H9 (cell line): ENCODE data around the gene COG4. TPM values are rescaled to one million over a fixed set of nuclear protein-coding genes. Genes with fewer than 3 reads are reported as not detected.

Experiments used
- DNase-seq: peaks from one replicate; pipeline ENCODE4 v3.0.0-alpha.2; 2017
- H2AFZ ChIP-seq: one replicate; pipeline ENCODE4 v1.6.1; 2013; ENCODE audit warnings: mild to moderate bottlenecking, low read length, control low read depth, moderate library complexity
- H2AK5ac ChIP-seq: 2 replicates; pipeline ENCODE4 v1.6.1; 2013; ENCODE audit warnings: low read length, control low read depth, mixed read lengths; ENCODE audit not compliant: insufficient read length
- H2BK120ac ChIP-seq: one replicate; pipeline ENCODE4 v1.6.1; 2013; ENCODE audit warnings: low read depth, mild to moderate bottlenecking, low read length, control low read depth, inconsistent platforms; ENCODE audit not compliant: poor library complexity, severe bottlenecking
- H2BK12ac ChIP-seq: 2 replicates; pipeline ENCODE4 v1.6.1; 2013; ENCODE audit warnings: low read length, control low read depth, mixed read lengths, low read depth; ENCODE audit not compliant: insufficient read length
- H2BK15ac ChIP-seq: 2 replicates; pipeline ENCODE4 v1.6.1; 2013; ENCODE audit warnings: low read depth, low read length, control low read depth
- H2BK20ac ChIP-seq: one replicate; pipeline ENCODE4 v1.6.1; 2013; ENCODE audit warnings: low read depth, mild to moderate bottlenecking, low read length, control low read depth, inconsistent platforms; ENCODE audit not compliant: poor library complexity, severe bottlenecking
- H2BK5ac ChIP-seq: 2 replicates; pipeline ENCODE4 v1.6.1; 2013; ENCODE audit warnings: low read length, control low read depth, mixed read lengths; ENCODE audit not compliant: insufficient read length
- H3K14ac ChIP-seq: 2 replicates; pipeline ENCODE4 v1.6.1; 2013; ENCODE audit warnings: low read length, control low read depth; ENCODE audit not compliant: insufficient read depth
- H3K18ac ChIP-seq: 2 replicates; pipeline ENCODE4 v1.6.1; 2013; ENCODE audit warnings: low read depth, mild to moderate bottlenecking, mixed read lengths, low read length, control low read depth; ENCODE audit not compliant: insufficient read length
- H3K23ac ChIP-seq: 2 replicates; pipeline ENCODE4 v1.6.1; 2013; ENCODE audit warnings: low read length, control low read depth, mixed read lengths, low read depth; ENCODE audit not compliant: insufficient read length
- H3K23me2 ChIP-seq: 2 replicates; pipeline ENCODE4 v1.6.1; 2013; ENCODE audit warnings: low read depth, mild to moderate bottlenecking, mixed read lengths, low read length, control low read depth; ENCODE audit not compliant: insufficient read length, poor library complexity, severe bottlenecking
- H3K27ac ChIP-seq: 2 replicates; pipeline ENCODE4 v1.5.1; 2013; ENCODE audit warnings: low read length, control low read depth, mixed read lengths, low read depth; ENCODE audit not compliant: insufficient read length
- H3K27me3 ChIP-seq: 2 replicates; pipeline ENCODE4 v1.6.1; 2013; ENCODE audit warnings: low read length, control low read depth, inconsistent platforms; ENCODE audit not compliant: insufficient read depth
- H3K4ac ChIP-seq: 2 replicates; pipeline ENCODE4 v1.6.1; 2013; ENCODE audit warnings: low read depth, mild to moderate bottlenecking, control low read depth, inconsistent platforms, low read length, moderate library complexity
- H3K4me1 ChIP-seq: 2 replicates; pipeline ENCODE4 v1.6.1; 2013; ENCODE audit warnings: low read length, control low read depth, inconsistent platforms; ENCODE audit not compliant: insufficient read depth
- H3K4me2 ChIP-seq: 2 replicates; pipeline ENCODE4 v1.6.1; 2013; ENCODE audit warnings: low read length, control low read depth, mixed read lengths; ENCODE audit not compliant: insufficient read length, insufficient read depth
- H3K56ac ChIP-seq: 2 replicates; pipeline ENCODE4 v1.6.1; 2013; ENCODE audit warnings: low read depth, mild to moderate bottlenecking, mixed read lengths, low read length, control low read depth; ENCODE audit not compliant: insufficient read length
- H3K79me1 ChIP-seq: 2 replicates; pipeline ENCODE4 v1.6.1; 2013; ENCODE audit warnings: low read depth, mild to moderate bottlenecking, moderate library complexity, low read length, control low read depth, inconsistent platforms; ENCODE audit not compliant: insufficient read depth, poor library complexity, severe bottlenecking
- H3K79me2 ChIP-seq: 2 replicates; pipeline ENCODE4 v1.6.1; 2013; ENCODE audit warnings: low read length, control low read depth, inconsistent platforms; ENCODE audit not compliant: insufficient read depth
- H3K9ac ChIP-seq: 2 replicates; pipeline ENCODE4 v1.6.1; 2013; ENCODE audit warnings: low read length, control low read depth, mixed read lengths; ENCODE audit not compliant: insufficient read length; ENCODE audit errors: extremely low read depth
- H3K9me3 ChIP-seq: one replicate; pipeline ENCODE4 v1.6.1; 2013; ENCODE audit warnings: low read depth, low read length, inconsistent platforms; ENCODE audit not compliant: control insufficient read depth
- H3T11ph ChIP-seq: one replicate; pipeline ENCODE4 v1.6.1; 2013; ENCODE audit warnings: mild to moderate bottlenecking, low read length, control low read depth, inconsistent platforms
- H4K20me1 ChIP-seq: one replicate; pipeline ENCODE4 v1.6.1; 2013; ENCODE audit not compliant: control insufficient read depth, insufficient read length, insufficient read depth
- H4K5ac ChIP-seq: 2 replicates; pipeline ENCODE4 v1.6.1; 2013; ENCODE audit warnings: low read depth, mild to moderate bottlenecking, mixed read lengths, low read length, control low read depth; ENCODE audit not compliant: insufficient read length
- H4K8ac ChIP-seq: replicated peaks from 2 replicates; pipeline ENCODE4 v1.6.1; 2013; ENCODE audit warnings: low read length, control low read depth, mixed read lengths, low read depth; ENCODE audit not compliant: insufficient read length
- H4K91ac ChIP-seq: 2 replicates; pipeline ENCODE4 v1.6.1; 2013; ENCODE audit warnings: low read depth, mild to moderate bottlenecking, moderate library complexity, mixed read lengths, low read length, control low read depth; ENCODE audit not compliant: insufficient read length
- H3K27ac Mint-ChIP-seq, 3 experiments: 2 replicates in 2 of 3; 3 replicates in 1 of 3; pipeline ENCODE4 v1.8.0; 2020 to 2021; ENCODE audit warnings: mixed read lengths in 3 of 3, mild to moderate bottlenecking in 1 of 3, moderate library complexity in 1 of 3
- H3K27me3 Mint-ChIP-seq: 2 replicates; pipeline ENCODE4 v1.8.0; 2021; ENCODE audit warnings: low read depth, mild to moderate bottlenecking, moderate library complexity, mixed read lengths
- H3K36me3 Mint-ChIP-seq, 3 experiments: 2 replicates in 2 of 3; 3 replicates in 1 of 3; pipeline ENCODE4 v1.8.0; 2020 to 2021; ENCODE audit warnings: low read depth in 3 of 3, mixed read lengths in 3 of 3; ENCODE audit not compliant: insufficient read depth in 1 of 3
- H3K4me1 Mint-ChIP-seq, 2 experiments: 2 replicates each; pipeline ENCODE4 v1.8.0; 2020; ENCODE audit warnings: mixed read lengths in 2 of 2
- H3K4me3 Mint-ChIP-seq, 2 experiments: 2 replicates in 1 of 2; 3 replicates in 1 of 2; pipeline ENCODE4 v1.8.0; 2020 to 2021; ENCODE audit warnings: mild to moderate bottlenecking in 2 of 2, mixed read lengths in 2 of 2, moderate library complexity in 1 of 2
- H3K9me3 Mint-ChIP-seq, 2 experiments: 2 replicates in 1 of 2; 3 replicates in 1 of 2; pipeline ENCODE4 v1.8.0; 2020; ENCODE audit warnings: mild to moderate bottlenecking in 2 of 2, mixed read lengths in 2 of 2, moderate library complexity in 1 of 2
- CTCF ChIP-seq: fragments of 200-600 bp; sonication (generic); conservative IDR thresholded peaks from 3 replicates; pipeline ENCODE4 v1.8.0; 2021; ENCODE audit warnings: antibody characterized with exemption, mild to moderate bottlenecking
- WGBS: extraction: QIAGEN DNeasy Blood & Tissue Kit; methylation state at CpG from one replicate; pipeline ENCODE4 v1.1.7; 2013; ENCODE audit warnings: missing lambda C conversion rate, low lambda C conversion rate, mixed read lengths; ENCODE audit not compliant: insufficient read length; ENCODE audit errors: extremely low coverage; 5-methylcytosine and 5-hydroxymethylcytosine counted together
- total RNA-seq: library from RNA; stranded (reverse); gene quantifications from 2 replicates; pipeline ENCODE4 v1.2.1, GENCODE V29; 2021

The COG4 gene
- total RNA-seq, 1 experiment from 2014 or later, result 51.9 TPM

- Histone ChIP-seq H3K9me3 (no peaks in the 10 kb centered on the region), H3K79me2 (no peaks in the 10 kb centered on the region), H2BK5ac (no peak overlapping the region), H3K14ac (no peak overlapping the region), H3K9ac (no peak overlapping the region), H3T11ph (no peak overlapping the region), H3K23me2 (no peaks in the 10 kb centered on the region), H3K4ac (no peak overlapping the region), H3K23ac (no peak overlapping the region), H3K27me3 (no peaks in the 10 kb centered on the region), H3K56ac (no peak overlapping the region), H4K8ac (no peak overlapping the region), H3K27ac (no peak overlapping the region), H2BK12ac (no peak overlapping the region), H4K5ac (no peak overlapping the region), H2BK20ac (no peak overlapping the region), H3K4me2 (no peak overlapping the region), H3K4me1 (no peaks in the 10 kb centered on the region), H2BK15ac (no peak overlapping the region), H3K79me1 (no peaks in the 10 kb centered on the region), H2BK120ac (no peak overlapping the region), H2AK5ac (no peak overlapping the region), H2AFZ (no peak overlapping the region), H3K18ac (no peak overlapping the region), H4K91ac (no peak overlapping the region), H4K20me1 (peaks cover 3% of the 10 kb centered on the region)
- no peak overlapping the region for H3K27ac Mint-ChIP-seq
- no peaks in the 10 kb centered on the region for H3K36me3 Mint-ChIP-seq
- peaks cover 6 to 10% of the 10 kb centered on the region in 2 experiments for H3K4me1 Mint-ChIP-seq
- no peak for TF ChIP-seq CTCF
- no peaks in the 10 kb centered on the region for H3K27me3 Mint-ChIP-seq
- no peaks in the 10 kb centered on the region for H3K9me3 Mint-ChIP-seq
- DNase-seq, result no peak
- H3K4me3 Mint-ChIP-seq, result no peak overlapping the region
- no CpG with 5 or more reads among the region's 2 CpGs for WGBS
These were observed 60.1 kb downstream of the COG4 start for GRCh38 chr16:70463235-70463634.
